ENCODE results near the gene DCUN1D2. TPM values are rescaled to one million over a fixed set of nuclear protein-coding genes. Genes with fewer than 3 reads are reported as not detected.

The DCUN1D2 gene
- total RNA-seq, 6 experiments from 2014 or later, result 6.1 to 11.7 (median 9.3) TPM

DNA sequence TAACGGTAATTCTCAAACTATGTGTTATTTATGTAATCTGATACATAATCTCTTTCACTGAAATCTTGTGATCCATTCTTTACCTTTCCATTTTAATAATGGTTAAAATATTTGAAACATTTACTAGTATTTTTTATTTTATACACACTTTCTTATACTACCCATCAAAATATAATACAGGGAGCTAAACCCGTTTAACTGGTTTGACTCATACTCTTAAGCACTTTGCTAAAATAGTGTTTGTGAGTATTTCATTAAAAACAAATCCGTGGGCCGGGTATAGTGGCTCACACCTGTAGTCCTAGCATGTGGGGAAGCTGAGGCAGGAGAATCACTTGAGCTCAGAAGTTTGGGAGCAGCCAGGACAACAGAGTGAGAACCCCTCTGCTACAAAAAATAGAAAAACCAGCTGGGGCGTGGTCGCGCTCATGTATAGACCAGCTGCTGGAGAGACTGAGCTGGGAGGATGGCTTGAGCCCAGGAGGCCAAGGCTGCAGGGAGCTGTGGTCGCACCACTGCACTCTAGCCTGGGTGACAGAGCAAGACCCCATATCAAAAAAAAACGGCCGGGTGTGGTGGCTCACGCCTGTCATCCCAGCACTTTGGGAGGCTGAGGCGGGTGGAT, 43.8 kb upstream of the DCUN1D2 start:
- ATAC-seq, result no peak
- peaks cover 0 to 6% (median 2%) of the 10 kb centered on the region in 4 donors for H3K36me3 ChIP-seq

DNA sequence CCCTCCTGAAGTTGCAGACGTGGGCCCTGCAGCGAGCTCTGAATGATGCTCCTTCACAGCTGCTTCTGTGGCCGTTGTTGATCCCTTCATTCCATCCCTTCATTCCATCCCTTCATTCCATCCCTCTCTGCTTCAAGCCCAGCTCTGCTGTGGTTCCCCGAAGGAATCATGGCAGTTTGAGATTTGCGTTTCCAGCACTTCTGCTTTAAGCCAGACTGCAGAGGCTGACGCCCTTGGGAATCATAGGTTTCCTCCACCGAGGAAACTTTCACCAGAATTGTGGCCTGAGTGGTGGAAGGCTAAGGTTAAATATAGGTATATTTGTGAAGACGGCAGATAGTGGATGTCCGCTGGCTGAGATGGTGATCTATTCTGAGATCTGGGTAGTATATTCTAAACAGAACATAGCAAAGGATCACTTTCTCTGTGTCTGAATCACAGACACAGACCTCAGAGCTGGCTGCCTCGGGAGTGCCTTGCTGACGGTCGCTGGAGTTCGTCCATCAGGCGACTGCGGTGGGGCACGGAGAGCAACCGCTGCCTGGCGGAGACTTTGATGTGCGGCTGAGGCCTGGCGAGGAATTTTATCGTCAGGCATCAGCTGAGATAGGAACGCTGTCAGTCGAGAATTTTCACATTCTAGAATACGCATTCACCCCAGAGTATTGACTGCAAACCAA, 42.8 kb upstream of the DCUN1D2 start:
- Histone ChIP-seq H3K36me3 (peaks cover 0 to 3% (median 1%) of the 10 kb centered on the region in 4 donors), H3K9me3 (no peaks in the 10 kb centered on the region), H3K27me3 (no peaks in the 10 kb centered on the region), H3K4me1 (no peaks in the 10 kb centered on the region), H3K27ac (no peak overlapping the region), H3K4me3 (no peak overlapping the region)
- no peak for TF ChIP-seq POLR2A (IDR thresholded peaks at IDR 0.05)
- TF ChIP-seq, protein P1, sequence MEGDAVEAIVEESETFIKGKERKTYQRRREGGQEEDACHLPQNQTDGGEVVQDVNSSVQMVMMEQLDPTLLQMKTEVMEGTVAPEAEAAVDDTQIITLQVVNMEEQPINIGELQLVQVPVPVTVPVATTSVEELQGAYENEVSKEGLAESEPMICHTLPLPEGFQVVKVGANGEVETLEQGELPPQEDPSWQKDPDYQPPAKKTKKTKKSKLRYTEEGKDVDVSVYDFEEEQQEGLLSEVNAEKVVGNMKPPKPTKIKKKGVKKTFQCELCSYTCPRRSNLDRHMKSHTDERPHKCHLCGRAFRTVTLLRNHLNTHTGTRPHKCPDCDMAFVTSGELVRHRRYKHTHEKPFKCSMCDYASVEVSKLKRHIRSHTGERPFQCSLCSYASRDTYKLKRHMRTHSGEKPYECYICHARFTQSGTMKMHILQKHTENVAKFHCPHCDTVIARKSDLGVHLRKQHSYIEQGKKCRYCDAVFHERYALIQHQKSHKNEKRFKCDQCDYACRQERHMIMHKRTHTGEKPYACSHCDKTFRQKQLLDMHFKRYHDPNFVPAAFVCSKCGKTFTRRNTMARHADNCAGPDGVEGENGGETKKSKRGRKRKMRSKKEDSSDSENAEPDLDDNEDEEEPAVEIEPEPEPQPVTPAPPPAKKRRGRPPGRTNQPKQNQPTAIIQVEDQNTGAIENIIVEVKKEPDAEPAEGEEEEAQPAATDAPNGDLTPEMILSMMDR (IDR thresholded peaks at IDR 0.05), result no peak
- WGBS (ENCODE audit: insufficient coverage, low coverage, low lambda C conversion rate, missing lambda C conversion rate), result 91% methylated on average over 15 of the region's 24 CpGs
- no peak for DNase-seq
- ATAC-seq, result no peak
- intact Hi-C loops (cut with DNase I), result no loop called here

More for the DNA sequence above, 43.8 kb upstream of the DCUN1D2 start:
- no peak for TF ChIP-seq POLR2A (IDR thresholded peaks at IDR 0.05)
- TF ChIP-seq, protein P1 (IDR thresholded peaks at IDR 0.05), result no peak
- peak in 1 of 3 donors; percentile 22 for DNase-seq
- 96% methylated on average over 12 of the region's 12 CpGs for WGBS (ENCODE audit: insufficient coverage, low coverage, low lambda C conversion rate, missing lambda C conversion rate)
- H3K4me3 ChIP-seq, result no peak overlapping the region
- H3K27me3 ChIP-seq, result no peaks in the 10 kb centered on the region
- intact Hi-C loops (cut with DNase I), result no loop called here
- H3K27ac ChIP-seq, result no peak overlapping the region
- no peaks in the 10 kb centered on the region for H3K9me3 ChIP-seq
- no peaks in the 10 kb centered on the region for H3K4me1 ChIP-seq

DNA sequence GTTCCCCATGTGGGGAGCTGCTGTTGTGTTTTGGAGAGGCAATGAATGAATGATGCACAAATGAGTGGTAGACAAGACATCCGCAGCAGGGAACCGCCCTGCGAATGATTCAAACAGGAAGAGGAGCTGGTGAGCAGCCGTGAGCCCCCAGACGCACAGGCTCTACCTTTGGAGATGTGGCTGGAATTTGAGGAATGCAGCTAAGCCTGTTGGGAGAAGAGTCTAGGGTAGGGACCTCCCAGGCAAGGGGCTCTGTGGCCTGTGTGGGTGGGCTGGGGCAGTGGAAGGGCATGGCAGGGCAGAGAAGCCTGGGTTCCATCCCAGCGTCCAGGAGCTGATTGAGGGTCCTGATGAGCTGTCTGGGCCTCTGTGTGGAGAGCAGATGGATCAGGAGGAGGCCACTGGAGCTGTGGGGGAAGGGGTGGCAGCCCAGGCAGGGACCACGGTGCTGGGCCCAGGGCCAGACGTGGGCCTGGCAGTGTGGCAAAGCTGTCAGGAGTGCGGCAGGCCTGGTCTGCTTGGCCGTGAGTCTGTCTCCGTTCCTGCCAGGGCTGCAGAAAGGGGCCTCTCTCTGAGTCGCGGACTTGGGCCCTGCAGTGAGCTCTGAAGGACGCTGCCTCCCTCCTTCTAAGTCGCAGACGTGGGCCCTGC, 41.8 kb upstream of the DCUN1D2 start:
- no peak overlapping the region for H3K4me3 ChIP-seq
- TF ChIP-seq POLR2A (IDR thresholded peaks at IDR 0.05), result no peak
- TF ChIP-seq, protein P1 (IDR thresholded peaks at IDR 0.05), result no peak
- peak in 1 of 3 donors; percentile 31 for DNase-seq
- no peaks in the 10 kb centered on the region for H3K9me3 ChIP-seq
- H3K4me1 ChIP-seq, result no peaks in the 10 kb centered on the region
- ATAC-seq, result peak in 1 of 4 donors; percentile 12
- no peaks in the 10 kb centered on the region for H3K27me3 ChIP-seq
- peaks cover 0 to 3% (median 1%) of the 10 kb centered on the region in 4 donors for H3K36me3 ChIP-seq
- no peak overlapping the region for H3K27ac ChIP-seq
- WGBS (ENCODE audit: insufficient coverage, low coverage, low lambda C conversion rate, missing lambda C conversion rate), result 79% methylated on average over 6 of the region's 16 CpGs
- intact Hi-C loops (cut with DNase I), result no loop called here

DNA sequence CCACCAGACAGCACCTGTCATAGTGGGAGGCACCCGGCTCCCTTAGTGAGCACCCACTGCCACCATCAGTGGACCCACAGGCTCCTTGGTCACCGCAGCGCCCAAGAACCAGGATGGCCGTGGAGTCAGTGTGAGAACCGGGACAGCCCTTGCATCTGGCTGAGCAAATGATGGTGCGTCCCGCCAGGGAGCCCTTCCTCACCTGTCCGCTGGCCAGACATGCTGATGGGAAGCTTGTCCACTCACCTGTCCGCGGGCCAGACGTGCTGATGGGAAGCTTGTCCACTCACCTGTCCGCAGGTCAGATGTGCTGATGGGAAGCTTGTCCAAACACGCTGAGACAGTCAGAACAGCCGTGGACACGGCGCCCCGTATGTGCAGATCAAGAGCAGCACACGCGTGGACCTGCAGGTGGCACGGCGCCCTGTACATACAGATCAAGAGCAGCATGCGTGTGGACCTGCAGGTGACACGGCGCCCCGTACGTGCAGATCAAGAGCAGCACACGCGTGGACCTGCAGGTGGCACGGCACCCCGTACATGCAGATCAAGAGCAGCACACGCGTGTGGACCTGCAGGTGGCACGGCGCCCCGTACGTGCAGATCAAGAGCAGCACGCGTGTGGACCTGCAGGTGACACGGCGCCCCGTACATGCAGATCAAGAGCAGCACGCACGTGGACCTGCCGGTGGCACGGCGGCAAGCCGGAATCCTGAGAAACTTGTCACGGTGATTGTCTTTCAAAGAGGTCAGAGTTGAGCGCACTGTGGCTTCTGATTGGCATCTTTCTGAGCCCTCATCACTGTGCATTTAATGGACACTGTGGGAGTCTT, 40.7 kb upstream of the DCUN1D2 start:
- Histone ChIP-seq H3K4me1 (no peaks in the 10 kb centered on the region), H3K9me3 (no peaks in the 10 kb centered on the region), H3K27me3 (no peaks in the 10 kb centered on the region), H3K36me3 (peaks cover 0 to 2% (median under 1%) of the 10 kb centered on the region in 4 donors), H3K4me3 (no peak overlapping the region), H3K27ac (no peak overlapping the region)
- WGBS (ENCODE audit: insufficient coverage, low coverage, low lambda C conversion rate, missing lambda C conversion rate), result 92% methylated on average over 10 of the region's 49 CpGs
- no peak for TF ChIP-seq POLR2A (IDR thresholded peaks at IDR 0.05)
- TF ChIP-seq, protein P1 (IDR thresholded peaks at IDR 0.05), result no peak
- intact Hi-C loops (cut with DNase I), result no loop called here
- no peak for ATAC-seq
- DNase-seq, result peak in 1 of 3 donors; percentile 38

All from right lobe of liver (tissue), 6 donors.